Neural cell (in vitro differentiated cells): Measurements from ENCODE around the gene TMEM184A. TPM values are rescaled to one million over a fixed set of nuclear protein-coding genes. Genes with fewer than 3 reads are reported as not detected.

Experiments used
- H2AFZ ChIP-seq: fragments of 200-600, 300-800 bp; sonication (generic), shearing (Covaris generic); 2 replicates; pipeline ENCODE4 v1.6.0; 2014; ENCODE audit warnings: low read depth, mild to moderate bottlenecking, antibody characterized with exemption, low read length, moderate library complexity
- H3F3A ChIP-seq: fragments of 200-600 bp; shearing (Covaris generic); 2 replicates; pipeline ENCODE4 v1.6.1; 2016; ENCODE audit warnings: mild to moderate bottlenecking, moderate library complexity, mixed read lengths, antibody characterized with exemption, low read length; ENCODE audit not compliant: insufficient read depth, poor library complexity, severe bottlenecking
- H3K27ac ChIP-seq: fragments of 200-600, 300-800 bp; sonication (generic), shearing (Covaris generic); 2 replicates; pipeline ENCODE4 v1.5.1; 2014; ENCODE audit warnings: mild to moderate bottlenecking, low read length, moderate library complexity
- H3K27me3 ChIP-seq: fragments of 300-800, 200-600 bp; sonication (generic), shearing (Covaris generic); 2 replicates; pipeline ENCODE4 v1.6.0; 2014; ENCODE audit warnings: mild to moderate bottlenecking, low read depth, low read length, moderate library complexity; ENCODE audit not compliant: insufficient read depth
- H3K36me3 ChIP-seq: fragments of 300-800, 200-600 bp; sonication (generic), shearing (Covaris generic); 2 replicates; pipeline ENCODE4 v1.5.1; 2014; ENCODE audit warnings: mild to moderate bottlenecking, antibody characterized with exemption, low read length, moderate library complexity; ENCODE audit not compliant: insufficient read depth
- H3K4me2 ChIP-seq: fragments of 300-800, 200-600 bp; sonication (generic), shearing (Covaris generic); 2 replicates; pipeline ENCODE4 v1.6.0; 2014; ENCODE audit warnings: mild to moderate bottlenecking, low read length
- H3K4me3 ChIP-seq: fragments of 300-800, 200-600 bp; sonication (generic), shearing (Covaris generic); 2 replicates; pipeline ENCODE4 v1.5.1; 2014; ENCODE audit warnings: mild to moderate bottlenecking, low read length, moderate library complexity
- H3K79me2 ChIP-seq: fragments of 200-600 bp; shearing (Covaris generic); replicated peaks from 2 replicates; pipeline ENCODE4 v1.6.0; 2014; ENCODE audit warnings: mild to moderate bottlenecking, low read length, moderate library complexity; ENCODE audit not compliant: insufficient read depth
- H3K9ac ChIP-seq: fragments of 300-800, 200-600 bp; sonication (generic), shearing (Covaris generic); 2 replicates; pipeline ENCODE4 v1.6.1; 2016; ENCODE audit warnings: mild to moderate bottlenecking, low read length, mixed read lengths
- H3K9me2 ChIP-seq: fragments of 200-600 bp; shearing (Covaris generic); 2 replicates; pipeline ENCODE4 v1.6.1; 2016; ENCODE audit warnings: mild to moderate bottlenecking, low read length, mixed read lengths; ENCODE audit not compliant: insufficient read depth
- H3K9me3 ChIP-seq: fragments of 200-600, 300-800 bp; sonication (generic), shearing (Covaris generic); 2 replicates; pipeline ENCODE4 v1.6.1; 2016; ENCODE audit warnings: mild to moderate bottlenecking, mixed run types, low read length, moderate library complexity, mixed read lengths
- H4K20me1 ChIP-seq: fragments of 200-600 bp; shearing (Covaris generic); 2 replicates; pipeline ENCODE4 v1.6.1; 2016; ENCODE audit warnings: mild to moderate bottlenecking, mixed run types; ENCODE audit not compliant: insufficient read depth
- CTCF ChIP-seq: fragments of 450-650 bp; IDR thresholded peaks from 2 replicates; pipeline ENCODE4 v1.5.1; 2014; ENCODE audit warnings: antibody characterized with exemption, mild to moderate bottlenecking, moderate library complexity; ENCODE audit not compliant: poor library complexity, severe bottlenecking
- EP300 ChIP-seq: fragments of 450-650 bp; conservative IDR thresholded peaks from 2 replicates; pipeline ENCODE4 v1.6.1; 2014; ENCODE audit warnings: antibody characterized with exemption, mild to moderate bottlenecking, moderate library complexity; ENCODE audit not compliant: poor library complexity, severe bottlenecking
- EZH2 ChIP-seq: fragments of 200-600, 300-800 bp; shearing (Covaris generic), sonication (generic); IDR thresholded peaks from 2 replicates; pipeline ENCODE4 v1.6.1; 2014; ENCODE audit warnings: antibody characterized with exemption, low read length, borderline replicate concordance, mild to moderate bottlenecking; ENCODE audit not compliant: insufficient read depth, poor library complexity, severe bottlenecking
- MXI1 ChIP-seq: fragments of 450-650 bp; conservative IDR thresholded peaks from 2 replicates; pipeline ENCODE4 v1.6.1; 2014; ENCODE audit warnings: antibody characterized with exemption, mild to moderate bottlenecking; ENCODE audit not compliant: poor library complexity, severe bottlenecking
- POLR2AphosphoS5 ChIP-seq: IDR thresholded peaks from 2 replicates; pipeline ENCODE4 v1.6.1; 2012
- RAD21 ChIP-seq: fragments of 450-650 bp; conservative IDR thresholded peaks from 2 replicates; pipeline ENCODE4 v1.6.1; 2014; ENCODE audit warnings: antibody characterized with exemption, mild to moderate bottlenecking, moderate library complexity
- REST ChIP-seq: IDR thresholded peaks from 2 replicates; pipeline ENCODE4 v1.6.1; 2012; ENCODE audit warnings: borderline replicate concordance
- SMC3 ChIP-seq: fragments of 450-650 bp; conservative IDR thresholded peaks from 2 replicates; pipeline ENCODE4 v1.6.1; 2014; ENCODE audit warnings: antibody characterized with exemption, mild to moderate bottlenecking, moderate library complexity; ENCODE audit not compliant: poor library complexity
- TAF1 ChIP-seq: IDR thresholded peaks from 2 replicates; pipeline ENCODE4 v1.6.1; 2012; ENCODE audit warnings: low read depth
- polyA plus RNA-seq: library from polyadenylated mRNA; depleted of rRNA; stranded (reverse); fragments of >200 nt; gene quantifications from 2 replicates; pipeline ENCODE4 v1.2.3, GENCODE V29; 2014

Gene TMEM184A
- polyA plus RNA-seq, 1 donor from 2014 or later, result not detected

GRCh38 chr7:1550846-1551155 lies 5.2 kb downstream of the TMEM184A start:
- H3K79me2 ChIP-seq, result no peaks in the 10 kb centered on the region
- no peaks in the 10 kb centered on the region for H3K36me3 ChIP-seq
- no peaks in the 10 kb centered on the region for H3K9me3 ChIP-seq
- no peaks in the 10 kb centered on the region for H4K20me1 ChIP-seq
- H3K27me3 ChIP-seq, result no peaks in the 10 kb centered on the region
- no peak overlapping the region for H3K4me2 ChIP-seq
- TF ChIP-seq MXI1, result no peak
- TF ChIP-seq SMC3, result no peak
- TF ChIP-seq EZH2, result no peak
- TF ChIP-seq POLR2AphosphoS5, result no peak
- TF ChIP-seq RAD21, result no peak
- TF ChIP-seq TAF1, result no peak
- TF ChIP-seq EP300, result no peak
- no peak for TF ChIP-seq CTCF
- no peak overlapping the region for H3K4me3 ChIP-seq
- no peak overlapping the region for H2AFZ ChIP-seq
- no peak overlapping the region for H3K9ac ChIP-seq
- no peaks in the 10 kb centered on the region for H3F3A ChIP-seq
- no peak overlapping the region for H3K27ac ChIP-seq
- no peaks in the 10 kb centered on the region for H3K9me2 ChIP-seq

GRCh38 chr7:1550005-1550845 lies 5.8 kb downstream of the TMEM184A start:
- no peak for TF ChIP-seq EZH2
- TF ChIP-seq EP300, result no peak
- no peak for TF ChIP-seq MXI1
- TF ChIP-seq CTCF, result no peak
- TF ChIP-seq POLR2AphosphoS5, result no peak
- TF ChIP-seq REST, result no peak
- TF ChIP-seq TAF1, result no peak
- no peak for TF ChIP-seq RAD21
- no peak overlapping the region for H3K9ac ChIP-seq
- H3K9me3 ChIP-seq, result no peaks in the 10 kb centered on the region
- H4K20me1 ChIP-seq, result no peaks in the 10 kb centered on the region
- no peak overlapping the region for H2AFZ ChIP-seq
- H3K9me2 ChIP-seq, result no peaks in the 10 kb centered on the region
- no peaks in the 10 kb centered on the region for H3K27me3 ChIP-seq
- H3F3A ChIP-seq, result no peaks in the 10 kb centered on the region
- no peaks in the 10 kb centered on the region for H3K36me3 ChIP-seq
- H3K4me3 ChIP-seq, result no peak overlapping the region
- no peaks in the 10 kb centered on the region for H3K79me2 ChIP-seq
- no peak overlapping the region for H3K4me2 ChIP-seq
- no peak overlapping the region for H3K27ac ChIP-seq
